ENCODE data around the gene SNAPIN.
"Not testable (repeated sequence)": the region's sequence is repeated elsewhere in the genome, so short reads cannot be mapped to it uniquely, and the experiment has no call there.

The SNAPIN gene

GRCh38 chr1:153647346-153647714 lies 11.2 kb upstream of the SNAPIN start:
- DNase-seq (ENCODE audit: low read depth) = no peak

GRCh38 chr1:153648000-153648643 lies 10.4 kb upstream of the SNAPIN start:
- DNase-seq (ENCODE audit: low read depth) = no peak

DNA sequence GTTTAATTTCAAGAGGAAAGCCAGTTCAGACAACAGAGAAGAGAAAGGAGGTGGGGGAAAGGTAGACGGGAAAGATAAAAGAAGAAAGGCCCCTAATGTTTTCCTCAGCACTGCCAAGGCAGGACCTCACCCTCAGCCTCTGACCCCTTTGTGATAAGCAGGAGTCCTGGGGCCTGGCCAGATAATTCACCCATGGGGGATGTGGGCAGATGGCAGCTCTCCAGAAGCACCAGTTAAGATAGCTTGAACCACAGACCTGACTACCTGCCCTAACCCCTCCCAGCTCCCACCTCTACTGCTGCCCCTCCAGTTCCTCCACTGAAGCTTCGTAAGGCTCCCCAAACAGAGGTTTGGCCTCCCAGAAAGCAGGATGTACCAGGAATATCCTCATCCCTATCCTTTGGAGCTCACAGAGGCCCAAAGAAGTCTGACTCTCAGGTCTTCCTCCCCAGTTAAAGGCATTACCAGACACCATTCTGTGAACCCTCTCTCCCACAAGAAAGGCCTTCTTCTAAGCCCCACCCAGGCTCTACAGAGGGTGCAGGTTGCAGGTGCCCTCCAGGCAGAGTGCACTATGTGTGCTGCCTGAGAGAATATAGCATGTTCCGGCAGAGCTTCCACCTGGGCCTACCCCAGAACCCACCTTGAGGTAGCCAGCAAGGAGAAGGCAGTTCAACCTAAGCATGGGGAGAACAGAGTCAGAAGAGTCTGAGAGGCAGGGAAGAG lies 9.2 kb upstream of the SNAPIN start:
- no peak for DNase-seq (ENCODE audit: low read depth)

GRCh38 chr1:153649863-153650235 lies 8.7 kb upstream of the SNAPIN start:
- no peak for DNase-seq (ENCODE audit: low read depth)

DNA sequence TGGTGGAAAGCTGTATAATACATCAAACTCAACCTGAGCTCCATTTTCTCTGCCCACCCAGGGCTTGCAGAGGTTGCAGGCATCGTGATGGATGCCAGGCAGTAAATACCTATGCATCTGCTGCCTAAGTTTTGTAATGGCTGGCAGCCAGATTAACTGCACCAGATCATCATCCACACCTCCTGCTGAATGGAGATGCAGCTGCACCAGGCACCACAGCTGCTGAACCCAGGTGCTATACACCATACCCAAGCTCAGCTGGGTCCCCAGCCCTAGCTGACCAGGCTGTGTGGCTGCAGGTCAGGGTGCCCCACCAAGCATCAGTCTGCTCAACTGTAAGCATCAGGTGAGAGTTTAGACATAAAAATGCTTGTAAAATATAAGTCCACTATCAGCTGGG lies 6.7 kb upstream of the SNAPIN start:
- DNase-seq (ENCODE audit: low read depth) = no peak

GRCh38 chr1:153652805-153653500 lies 5.5 kb upstream of the SNAPIN start:
- no peak for DNase-seq (ENCODE audit: low read depth)

GRCh38 chr1:153655333-153655732 lies 3.2 kb upstream of the SNAPIN start:
- no peak for DNase-seq (ENCODE audit: low read depth)

- DNase-seq (ENCODE audit: low read depth) = no peak
Observed at GRCh38 chr1:153659175-153659534, 652 bp downstream of the SNAPIN start.

DNA sequence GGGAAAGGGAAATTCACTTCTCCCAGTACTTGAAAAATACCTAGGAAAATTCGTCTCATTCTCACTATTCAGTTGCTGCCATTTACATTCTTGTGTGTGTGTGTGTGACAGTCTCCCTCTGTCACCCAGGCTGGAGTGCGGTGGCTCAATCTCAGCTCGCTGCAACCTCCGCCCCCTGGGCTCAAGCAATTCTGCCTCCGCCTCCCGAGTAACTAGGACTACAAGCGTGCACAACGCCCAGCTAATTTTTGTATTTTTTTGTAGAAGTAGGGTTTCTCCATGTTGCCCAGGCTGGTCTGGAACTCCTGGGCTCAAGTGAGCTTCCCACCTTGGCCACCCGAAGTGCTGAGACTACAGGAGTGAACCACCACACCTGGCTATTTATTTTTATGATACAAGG lies 1.2 kb downstream of the SNAPIN start:
- no peak for DNase-seq (ENCODE audit: low read depth)

DNA sequence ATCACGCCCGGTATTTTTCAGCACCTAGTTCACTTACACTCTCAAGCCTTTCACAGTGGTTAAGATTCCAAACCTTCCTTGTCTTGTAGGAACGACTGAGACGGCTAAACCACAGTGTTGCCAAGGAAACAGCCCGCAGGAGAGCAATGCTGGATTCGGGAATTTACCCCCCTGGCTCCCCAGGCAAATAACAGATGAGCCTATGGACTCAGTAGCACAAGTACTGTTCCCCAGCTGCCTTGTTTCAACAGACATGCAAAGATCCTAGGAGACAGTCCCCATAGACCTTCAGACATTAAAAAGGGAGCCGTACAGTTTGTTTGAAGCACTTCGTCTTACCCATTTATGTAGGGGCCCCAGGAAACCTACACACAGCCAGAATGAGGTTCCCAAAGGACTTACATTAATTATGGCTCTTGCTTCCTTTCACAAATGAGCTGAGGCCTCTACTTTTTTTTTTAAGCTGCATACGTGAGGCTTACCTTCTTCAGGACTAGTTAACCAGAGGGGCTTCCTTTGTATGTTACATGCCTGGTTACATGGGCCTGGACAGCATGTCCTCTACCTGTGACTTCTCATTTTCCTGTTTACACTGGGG lies 2.7 kb downstream of the SNAPIN start:
- no peak for DNase-seq (ENCODE audit: low read depth)

GRCh38 chr1:153662269-153662668 lies 3.8 kb downstream of the SNAPIN start:
- no peak for DNase-seq (ENCODE audit: low read depth)

- no peak for DNase-seq (ENCODE audit: low read depth)
Observed at GRCh38 chr1:153663211-153663610, 4.7 kb downstream of the SNAPIN start.

DNA sequence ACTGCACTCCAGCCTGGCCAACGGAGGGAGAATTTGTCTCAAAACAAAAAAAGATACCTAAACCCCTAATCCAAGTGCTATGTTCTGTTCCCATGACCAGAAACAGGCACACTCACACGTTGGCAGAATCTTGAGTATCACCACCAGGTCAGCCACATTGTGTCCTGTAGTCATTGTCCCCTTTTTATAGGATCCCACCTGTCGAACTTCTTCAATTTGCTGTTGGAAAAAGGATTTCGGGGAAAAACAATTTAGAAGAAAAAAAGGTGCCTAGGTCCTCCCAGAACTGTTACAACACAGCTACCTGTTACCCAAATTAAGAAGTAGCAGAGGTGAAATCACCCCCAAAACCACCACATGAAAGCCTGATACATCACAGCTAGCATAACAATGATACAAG lies 8.9 kb downstream of the SNAPIN start:
- no peak for DNase-seq (ENCODE audit: low read depth)

DNA sequence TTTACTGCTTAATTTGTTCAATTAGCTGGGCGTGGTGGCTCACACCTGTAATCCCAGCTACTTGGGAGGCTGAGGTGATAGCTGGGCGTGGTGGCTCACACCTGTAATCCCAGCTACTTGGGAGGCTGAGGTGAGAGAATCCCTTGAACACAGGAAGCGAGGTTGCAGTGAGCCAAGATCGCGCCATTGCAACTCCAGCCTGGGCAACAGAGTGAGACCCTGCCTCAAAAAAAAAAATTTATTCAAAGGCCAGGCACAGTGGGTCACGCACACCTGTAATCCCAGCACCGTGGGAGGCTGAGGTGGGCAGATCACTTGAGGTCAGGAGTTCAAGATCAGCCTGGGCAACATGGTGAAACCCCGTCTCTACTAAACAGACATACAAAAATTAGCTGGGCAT lies 10.2 kb downstream of the SNAPIN start:
- DNase-seq (ENCODE audit: low read depth) = not testable (repeated sequence)

- no peak for DNase-seq (ENCODE audit: low read depth)
Observed at GRCh38 chr1:153669606-153670005, 11.1 kb downstream of the SNAPIN start.

- DNase-seq (ENCODE audit: low read depth) = no peak
Observed at GRCh38 chr1:153670257-153670858, 11.9 kb downstream of the SNAPIN start.

DNA sequence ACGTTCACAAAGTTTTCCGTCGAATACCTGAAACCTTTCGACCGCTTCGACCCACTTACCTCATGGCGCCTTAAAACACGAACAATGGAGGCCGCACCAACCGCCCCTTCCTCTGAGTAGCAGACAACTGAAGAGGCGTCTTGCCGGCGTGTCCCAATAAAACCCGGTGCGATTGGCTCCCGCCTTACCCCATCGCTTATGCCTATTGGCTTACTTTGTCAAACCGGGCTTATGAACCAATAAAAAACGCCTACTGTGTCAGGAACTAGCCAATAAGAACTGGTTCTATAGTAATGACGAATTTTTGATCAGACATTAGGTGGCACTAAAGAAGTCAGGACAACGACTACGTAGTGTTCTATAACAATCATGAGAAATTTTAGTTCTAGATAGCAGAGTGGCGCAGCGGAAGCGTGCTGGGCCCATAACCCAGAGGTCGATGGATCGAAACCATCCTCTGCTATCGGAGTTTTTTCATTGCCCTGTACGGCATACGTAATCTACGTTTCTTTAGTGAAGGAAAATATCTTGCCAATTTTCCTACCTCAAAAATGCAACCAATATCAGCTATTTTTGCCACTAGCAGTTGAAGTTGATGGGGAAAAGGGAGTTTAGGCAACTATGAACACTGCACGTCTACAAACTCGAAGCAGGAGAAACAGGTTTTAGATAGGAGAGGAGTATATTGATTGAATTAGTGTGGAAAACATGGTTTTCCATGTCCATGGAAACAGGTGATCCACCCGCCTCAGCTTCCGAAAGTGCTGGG lies 12.5 kb downstream of the SNAPIN start, which contains the start of gene ILF2:
ILF2 (minus strand) TSS at position 135 of the 769 bp plus-strand sequence; CDS start at position 64, 71 bp downstream.
- peak; percentile 91 for DNase-seq (ENCODE audit: low read depth)

GRCh38 chr1:153671628-153672353 lies 13.3 kb downstream of the SNAPIN start:
- DNase-seq (ENCODE audit: low read depth) = peak; percentile 22

DNA sequence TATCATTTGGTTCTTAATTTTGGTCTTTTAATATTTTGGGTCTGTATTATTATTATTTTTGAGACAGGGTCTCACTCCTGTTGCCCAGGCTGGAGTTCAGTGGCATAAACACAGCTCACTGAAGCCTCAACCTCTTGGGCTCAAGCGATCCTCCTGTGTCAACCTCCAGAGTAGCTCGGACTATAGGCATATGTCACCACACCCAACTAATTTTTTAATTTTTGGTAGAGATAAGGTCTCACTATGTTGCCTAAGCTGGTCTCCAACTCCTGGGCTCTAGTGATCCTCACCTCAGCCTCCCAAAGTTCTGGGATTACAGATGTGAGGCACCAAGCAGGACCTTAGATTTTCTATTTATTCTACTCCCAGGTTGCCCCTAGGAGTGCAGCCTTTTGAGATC lies 15.0 kb downstream of the SNAPIN start:
- no peak for DNase-seq (ENCODE audit: low read depth)

- DNase-seq (ENCODE audit: low read depth) = no peak
Observed at GRCh38 chr1:153677718-153678518, 19.4 kb downstream of the SNAPIN start.

All from activated T-helper 1 cell treated with Interleukin-2 at 50 U/mL for 16 hours (primary cell).